ENCODE measurements around the gene MAGOHB. TPM values are rescaled to one million over a fixed set of nuclear protein-coding genes. Genes with fewer than 3 reads are reported as not detected.

The MAGOHB gene
- total RNA-seq, 1 experiment from 2014 or later: 91.4 TPM

GRCh38 chr12:10641735-10642500 lies 28.5 kb upstream of the MAGOHB start:
- ChIA-PET POLR2A (ENCODE audit: unreplicated experiment) (interaction anchor here (0.5 kb wide), 1 partner anchor 832 kb away, joined by 3 read pairs; no protein-coding TSS in a partner anchor), CTCF (no interaction called here)
- intact Hi-C loops (cut with micrococcal nuclease; ENCODE audit: unreplicated experiment): no loop called here
- Histone ChIP-seq H3K4me2 (no peak overlapping the region), H3F3A (ENCODE audit: insufficient read depth, low read depth) (peaks cover 2% of the 10 kb centered on the region; the same call in 1 of the 2 replicates), H3K36me3 (ENCODE audit: low read depth) (no peaks in the 10 kb centered on the region), H3K4me1 (replicated peaks; ENCODE audit: insufficient read depth) (peaks cover 3% of the 10 kb centered on the region), H3K27ac (no peak overlapping the region), H3K79me2 (ENCODE audit: low read depth) (no peaks in the 10 kb centered on the region), H3K4me3 (no peak overlapping the region), H3K9me3 (ENCODE audit: insufficient read depth, low read depth) (peaks cover 15% of the 10 kb centered on the region), H2AFZ (no peak overlapping the region), H3K27me3 (ENCODE audit: insufficient read depth, low read depth) (no peaks in the 10 kb centered on the region), H3K9me2 (ENCODE audit: insufficient read depth) (no peaks in the 10 kb centered on the region), H4K20me1 (ENCODE audit: insufficient read depth) (no peaks in the 10 kb centered on the region)
- no peak for TF ChIP-seq CTCF (conservative IDR thresholded peaks at IDR 0.05)
- no peak for TF ChIP-seq EZH2 (IDR thresholded peaks at IDR 0.05; ENCODE audit: low read depth)
- DNase-seq: peak in 1 of 2 experiments; percentile 18
- BruUV-seq (replicated peaks): no TSS peak

GRCh38 chr12:10638728-10639127 lies 25.3 kb upstream of the MAGOHB start:
- no peaks in the 10 kb centered on the region for H3K9me3 ChIP-seq (ENCODE audit: insufficient read depth, low read depth)
- TF ChIP-seq EZH2 (IDR thresholded peaks at IDR 0.05; ENCODE audit: low read depth) (no peak), CTCF (conservative IDR thresholded peaks at IDR 0.05) (no peak)
- POLR2A ChIA-PET (ENCODE audit: unreplicated experiment): no interaction called here
- peaks cover 17% of the 10 kb centered on the region; the same call in 1 of the 2 replicates for H3F3A ChIP-seq (ENCODE audit: insufficient read depth, low read depth)
- no TSS peak for BruUV-seq (replicated peaks)
- H3K36me3 ChIP-seq (ENCODE audit: low read depth): no peaks in the 10 kb centered on the region
- H3K4me2 ChIP-seq: no peak overlapping the region
- no peaks in the 10 kb centered on the region for H3K27me3 ChIP-seq (ENCODE audit: insufficient read depth, low read depth)
- no peaks in the 10 kb centered on the region for H3K79me2 ChIP-seq (ENCODE audit: low read depth)
- intact Hi-C loops (cut with micrococcal nuclease; ENCODE audit: unreplicated experiment): no loop called here
- no peak for DNase-seq
- H3K27ac ChIP-seq: no peak overlapping the region
- no peak overlapping the region for H3K4me3 ChIP-seq
- no peak overlapping the region for H2AFZ ChIP-seq
- H4K20me1 ChIP-seq (ENCODE audit: insufficient read depth): no peaks in the 10 kb centered on the region
- peaks cover 35% of the 10 kb centered on the region for H3K4me1 ChIP-seq (replicated peaks; ENCODE audit: insufficient read depth)
- no peaks in the 10 kb centered on the region for H3K9me2 ChIP-seq (ENCODE audit: insufficient read depth)
- CTCF ChIA-PET: no interaction called here

GRCh38 chr12:10636611-10637010 lies 23.2 kb upstream of the MAGOHB start:
- Histone ChIP-seq H3K4me3 (no peak overlapping the region; the same call in 1 of the 2 replicates), H3K36me3 (ENCODE audit: low read depth) (no peaks in the 10 kb centered on the region), H3K27me3 (ENCODE audit: insufficient read depth, low read depth) (no peaks in the 10 kb centered on the region), H2AFZ (peak overlapping the region; percentile 61), H3K9me3 (ENCODE audit: insufficient read depth, low read depth) (no peaks in the 10 kb centered on the region), H3K79me2 (ENCODE audit: low read depth) (no peaks in the 10 kb centered on the region), H3F3A (ENCODE audit: insufficient read depth, low read depth) (peaks cover 17% of the 10 kb centered on the region; the same call in 1 of the 2 replicates), H3K4me2 (peak overlapping the region; percentile 52), H3K9me2 (ENCODE audit: insufficient read depth) (no peaks in the 10 kb centered on the region), H4K20me1 (ENCODE audit: insufficient read depth) (no peaks in the 10 kb centered on the region), H3K4me1 (replicated peaks; ENCODE audit: insufficient read depth) (peaks cover 36% of the 10 kb centered on the region), H3K27ac (peak overlapping the region; percentile 35)
- ChIA-PET CTCF (no interaction called here), POLR2A (ENCODE audit: unreplicated experiment) (interaction anchor here (0.6 kb wide), 2 partner anchors 11 to 89 kb away, joined by 3 to 14 read pairs; no protein-coding TSS in a partner anchor)
- no TSS peak for BruUV-seq (replicated peaks)
- TF ChIP-seq CTCF (conservative IDR thresholded peaks at IDR 0.05) (no peak), EZH2 (IDR thresholded peaks at IDR 0.05; ENCODE audit: low read depth) (no peak)
- intact Hi-C loops (cut with micrococcal nuclease; ENCODE audit: unreplicated experiment): no loop called here
- DNase-seq: peak; percentile 51 to 70

Measured in PC-9 (cell line).